Measurements from ENCODE around the gene MOXD1.

DNA sequence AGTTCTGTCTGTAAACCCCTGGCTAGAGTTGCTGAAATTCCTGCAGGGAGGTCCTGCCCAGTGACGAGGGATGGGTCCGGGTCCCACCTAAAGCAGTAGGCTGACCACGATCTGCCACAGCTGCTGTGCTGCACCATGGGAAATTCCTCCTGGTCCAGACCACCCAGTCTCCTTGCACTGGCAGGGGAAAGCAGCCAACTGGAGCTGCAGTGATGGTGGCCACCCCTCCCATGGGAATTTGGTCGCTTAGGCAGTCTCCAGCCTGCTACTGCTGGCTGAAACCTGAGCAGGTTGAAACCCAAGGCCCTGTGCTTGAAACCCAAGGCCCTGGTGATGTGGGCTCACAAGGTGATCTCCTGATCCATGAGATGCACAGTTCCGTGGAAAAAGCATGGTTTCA, 23.9 kb upstream of the MOXD1 start:
- TF ChIP-seq POLR2A (IDR thresholded peaks at IDR 0.05; ENCODE audit: low read depth, low read length) (no peak), PAX5 (IDR thresholded peaks at IDR 0.05; ENCODE audit: insufficient read depth, low read length, severe bottlenecking) (no peak), TAF1 (IDR thresholded peaks at IDR 0.05; ENCODE audit: low read depth, low read length) (no peak), POLR2AphosphoS5 (IDR thresholded peaks at IDR 0.05; ENCODE audit: low read depth, low read length) (no peak)
